ENCODE data around the gene TIMM50.

Gene TIMM50

GRCh38 chr19:39517432-39517831 lies 36.8 kb downstream of the TIMM50 start:
- TF ChIP-seq, protein P1, sequence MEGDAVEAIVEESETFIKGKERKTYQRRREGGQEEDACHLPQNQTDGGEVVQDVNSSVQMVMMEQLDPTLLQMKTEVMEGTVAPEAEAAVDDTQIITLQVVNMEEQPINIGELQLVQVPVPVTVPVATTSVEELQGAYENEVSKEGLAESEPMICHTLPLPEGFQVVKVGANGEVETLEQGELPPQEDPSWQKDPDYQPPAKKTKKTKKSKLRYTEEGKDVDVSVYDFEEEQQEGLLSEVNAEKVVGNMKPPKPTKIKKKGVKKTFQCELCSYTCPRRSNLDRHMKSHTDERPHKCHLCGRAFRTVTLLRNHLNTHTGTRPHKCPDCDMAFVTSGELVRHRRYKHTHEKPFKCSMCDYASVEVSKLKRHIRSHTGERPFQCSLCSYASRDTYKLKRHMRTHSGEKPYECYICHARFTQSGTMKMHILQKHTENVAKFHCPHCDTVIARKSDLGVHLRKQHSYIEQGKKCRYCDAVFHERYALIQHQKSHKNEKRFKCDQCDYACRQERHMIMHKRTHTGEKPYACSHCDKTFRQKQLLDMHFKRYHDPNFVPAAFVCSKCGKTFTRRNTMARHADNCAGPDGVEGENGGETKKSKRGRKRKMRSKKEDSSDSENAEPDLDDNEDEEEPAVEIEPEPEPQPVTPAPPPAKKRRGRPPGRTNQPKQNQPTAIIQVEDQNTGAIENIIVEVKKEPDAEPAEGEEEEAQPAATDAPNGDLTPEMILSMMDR (IDR thresholded peaks at IDR 0.05): no peak

DNA sequence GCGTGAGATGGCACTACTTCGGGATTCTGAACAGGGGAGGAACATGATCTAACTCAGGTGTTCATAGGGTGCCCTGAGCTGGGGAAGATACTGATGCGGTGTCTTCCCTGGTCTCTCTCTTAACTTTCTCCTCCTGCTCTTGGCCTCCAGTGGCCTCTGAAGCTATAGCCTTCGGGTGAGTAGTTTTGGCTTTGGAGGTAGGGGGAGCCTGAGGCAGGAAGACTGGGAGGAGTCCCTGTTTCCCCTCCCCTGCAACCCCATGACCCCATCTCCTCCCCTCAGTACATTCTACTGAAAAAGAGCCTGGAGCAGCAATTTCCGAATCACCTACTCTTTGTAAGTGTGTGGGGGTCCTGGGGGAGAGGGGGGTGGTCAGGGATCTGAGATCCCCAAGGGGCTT lies 37.8 kb downstream of the TIMM50 start:
- TF ChIP-seq, protein P1 (IDR thresholded peaks at IDR 0.05): no peak

GRCh38 chr19:39518975-39519374 lies 38.3 kb downstream of the TIMM50 start:
- TF ChIP-seq, protein P1 (IDR thresholded peaks at IDR 0.05): no peak

- TF ChIP-seq, protein P1 (IDR thresholded peaks at IDR 0.05): no peak
These were observed 40.2 kb downstream of the TIMM50 start for GRCh38 chr19:39520541-39521484.

- TF ChIP-seq, protein P1 (IDR thresholded peaks at IDR 0.05): no peak
These were observed 43.9 kb downstream of the TIMM50 start for GRCh38 chr19:39524495-39524894.

DNA sequence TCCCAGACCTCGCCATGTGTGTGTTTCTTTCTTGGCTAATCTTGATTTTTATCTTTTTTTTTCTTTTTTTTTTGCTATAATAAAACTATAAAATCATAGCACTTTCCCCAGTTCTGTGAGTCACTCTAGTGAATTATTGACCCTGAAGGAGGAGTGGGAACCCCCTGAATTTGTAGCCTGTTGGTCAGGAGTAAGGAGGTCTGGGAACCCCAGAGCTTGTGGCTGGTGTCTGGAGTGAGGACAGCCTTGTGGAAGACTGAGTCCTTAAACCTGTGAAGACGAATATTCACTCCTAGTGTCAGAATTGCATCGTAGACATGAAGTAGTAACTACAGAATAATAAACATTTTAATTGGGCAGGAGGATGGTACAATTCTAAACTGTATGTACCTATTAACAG lies 44.6 kb downstream of the TIMM50 start:
- TF ChIP-seq, protein P1 (IDR thresholded peaks at IDR 0.05): no peak

DNA sequence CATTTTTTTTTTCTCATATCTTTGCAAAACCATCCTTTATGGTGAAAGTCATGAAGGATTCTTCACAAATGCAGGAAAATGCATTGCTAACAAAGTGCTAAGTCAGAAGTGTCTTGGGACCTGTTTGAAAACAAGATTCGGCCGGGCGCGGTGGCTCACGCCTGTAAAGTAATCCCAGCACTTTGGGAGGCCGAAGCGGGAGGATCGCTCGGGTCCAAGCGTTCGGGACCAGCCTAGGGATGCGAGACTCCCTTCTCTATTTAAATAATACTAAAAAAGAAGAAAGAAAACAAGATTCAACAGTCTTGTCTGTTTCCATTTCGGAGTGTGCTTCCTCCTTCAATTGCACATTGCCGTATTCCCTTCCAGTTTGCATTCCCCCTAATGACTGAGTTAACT lies 51.2 kb downstream of the TIMM50 start:
- TF ChIP-seq, protein P1 (IDR thresholded peaks at IDR 0.05): no peak

Data from LNCAP (cell line).